ENCODE measurements around the gene NCOR2.

NCOR2 gene

GRCh38 chr12:124537525-124538193, 29.8 kb downstream of the NCOR2 start:
- DNase-seq (ENCODE audit: low read depth), result no peak
- no peak overlapping the region for H3K4me3 ChIP-seq (ENCODE audit: low read depth, low read length)

GRCh38 chr12:124536641-124537040, 30.8 kb downstream of the NCOR2 start:
- H3K4me3 ChIP-seq (ENCODE audit: low read depth, low read length), result no peak overlapping the region
- no peak for TF ChIP-seq POLR2A (IDR thresholded peaks at IDR 0.05; ENCODE audit: extremely low read depth, insufficient read length)
- no peak for TF ChIP-seq MYC (IDR thresholded peaks at IDR 0.05; ENCODE audit: low read depth, low read length)
- TF ChIP-seq CTCF (IDR thresholded peaks at IDR 0.05; ENCODE audit: low read depth, low read length), result no peak

More at GRCh38 chr12:124537525-124538193, 29.8 kb downstream of the NCOR2 start:
- TF ChIP-seq MAX (IDR thresholded peaks at IDR 0.05; ENCODE audit: low read depth, low read length), result no peak
- no peak for TF ChIP-seq MYC (IDR thresholded peaks at IDR 0.05; ENCODE audit: low read depth, low read length)
- TF ChIP-seq POLR2A (IDR thresholded peaks at IDR 0.05; ENCODE audit: extremely low read depth, insufficient read length), result no peak
- TF ChIP-seq CTCF (IDR thresholded peaks at IDR 0.05; ENCODE audit: low read depth, low read length), result no peak

GRCh38 chr12:124534776-124535740, 32.4 kb downstream of the NCOR2 start:
- TF ChIP-seq CTCF (IDR thresholded peaks at IDR 0.05; ENCODE audit: low read depth, low read length) (no peak), MYC (IDR thresholded peaks at IDR 0.05; ENCODE audit: low read depth, low read length) (no peak), MAX (IDR thresholded peaks at IDR 0.05; ENCODE audit: low read depth, low read length) (no peak), POLR2A (IDR thresholded peaks at IDR 0.05; ENCODE audit: extremely low read depth, insufficient read length) (no peak)
- no peak overlapping the region for H3K4me3 ChIP-seq (ENCODE audit: low read depth, low read length)
- no peak for DNase-seq (ENCODE audit: low read depth)

More at GRCh38 chr12:124536641-124537040, 30.8 kb downstream of the NCOR2 start:
- DNase-seq (ENCODE audit: low read depth), result no peak

DNA sequence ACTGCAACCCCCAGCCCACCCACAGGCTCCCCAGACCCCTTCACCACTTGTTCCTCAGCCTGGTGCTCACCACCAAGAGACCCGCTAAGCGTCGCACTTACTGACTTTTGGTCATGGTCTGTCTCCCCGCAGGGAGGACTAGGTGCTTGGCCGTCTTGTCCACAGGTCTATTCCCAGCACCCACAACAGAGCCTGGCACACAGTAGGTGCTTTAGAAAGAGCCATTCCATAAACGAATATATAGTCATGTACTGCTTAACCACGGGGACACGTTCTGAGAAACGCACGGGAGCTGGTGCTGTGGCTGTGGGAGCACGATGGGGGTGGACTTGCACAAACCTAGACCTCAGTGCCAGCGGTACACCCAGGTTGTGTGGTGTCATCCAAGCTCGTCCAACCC, 34.0 kb downstream of the NCOR2 start:
- no peak overlapping the region for H3K4me3 ChIP-seq (ENCODE audit: low read depth, low read length)
- no peak for DNase-seq (ENCODE audit: low read depth)
- TF ChIP-seq MAX (IDR thresholded peaks at IDR 0.05; ENCODE audit: low read depth, low read length), result no peak
- no peak for TF ChIP-seq CTCF (IDR thresholded peaks at IDR 0.05; ENCODE audit: low read depth, low read length)
- TF ChIP-seq MYC (IDR thresholded peaks at IDR 0.05; ENCODE audit: low read depth, low read length), result no peak
- no peak for TF ChIP-seq POLR2A (IDR thresholded peaks at IDR 0.05; ENCODE audit: extremely low read depth, insufficient read length)

DNA sequence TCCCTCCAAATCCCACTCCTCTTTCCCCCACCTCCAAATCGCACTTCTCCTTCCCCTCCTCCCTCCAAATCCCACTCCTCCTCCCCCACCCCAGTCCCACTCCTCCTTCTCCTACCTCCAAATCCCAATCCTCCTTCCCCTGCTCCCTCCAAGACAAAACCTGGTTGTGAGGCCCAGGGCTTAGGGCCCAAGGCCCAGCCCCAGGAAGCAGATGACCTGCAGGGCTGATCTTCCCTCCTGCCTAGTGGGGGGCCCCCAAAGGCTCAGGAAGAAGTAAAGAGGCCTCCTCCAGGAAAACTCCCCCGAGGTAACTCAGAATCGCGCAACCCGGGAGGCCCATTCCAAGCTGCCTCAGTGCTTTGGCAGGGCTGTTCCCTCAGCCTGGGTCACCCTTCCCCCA, 34.4 kb downstream of the NCOR2 start:
- no peak for TF ChIP-seq CTCF (IDR thresholded peaks at IDR 0.05; ENCODE audit: low read depth, low read length)
- TF ChIP-seq MYC (IDR thresholded peaks at IDR 0.05; ENCODE audit: low read depth, low read length), result no peak
- no peak for TF ChIP-seq POLR2A (IDR thresholded peaks at IDR 0.05; ENCODE audit: extremely low read depth, insufficient read length)
- no peak for TF ChIP-seq MAX (IDR thresholded peaks at IDR 0.05; ENCODE audit: low read depth, low read length)
- H3K4me3 ChIP-seq (ENCODE audit: low read depth, low read length), result no peak overlapping the region
- DNase-seq (ENCODE audit: low read depth), result no peak

Measured in NB4 (cell line).